H9 (cell line): ENCODE data around the gene ACSM3. TPM values are rescaled to one million over a fixed set of nuclear protein-coding genes. Genes with fewer than 3 reads are reported as not detected.

ENCODE experiments used
- DNase-seq: peaks from one replicate; pipeline ENCODE4 v3.0.0-alpha.2; 2017
- H2AFZ ChIP-seq: one replicate; pipeline ENCODE4 v1.6.1; 2013; ENCODE audit warnings: mild to moderate bottlenecking, low read length, control low read depth, moderate library complexity
- H2AK5ac ChIP-seq: 2 replicates; pipeline ENCODE4 v1.6.1; 2013; ENCODE audit warnings: low read length, control low read depth, mixed read lengths; ENCODE audit not compliant: insufficient read length
- H2BK120ac ChIP-seq: one replicate; pipeline ENCODE4 v1.6.1; 2013; ENCODE audit warnings: low read depth, mild to moderate bottlenecking, low read length, control low read depth, inconsistent platforms; ENCODE audit not compliant: poor library complexity, severe bottlenecking
- H2BK12ac ChIP-seq: 2 replicates; pipeline ENCODE4 v1.6.1; 2013; ENCODE audit warnings: low read length, control low read depth, mixed read lengths, low read depth; ENCODE audit not compliant: insufficient read length
- H2BK15ac ChIP-seq: 2 replicates; pipeline ENCODE4 v1.6.1; 2013; ENCODE audit warnings: low read depth, low read length, control low read depth
- H2BK20ac ChIP-seq: one replicate; pipeline ENCODE4 v1.6.1; 2013; ENCODE audit warnings: low read depth, mild to moderate bottlenecking, low read length, control low read depth, inconsistent platforms; ENCODE audit not compliant: poor library complexity, severe bottlenecking
- H2BK5ac ChIP-seq: 2 replicates; pipeline ENCODE4 v1.6.1; 2013; ENCODE audit warnings: low read length, control low read depth, mixed read lengths; ENCODE audit not compliant: insufficient read length
- H3K14ac ChIP-seq: 2 replicates; pipeline ENCODE4 v1.6.1; 2013; ENCODE audit warnings: low read length, control low read depth; ENCODE audit not compliant: insufficient read depth
- H3K18ac ChIP-seq: 2 replicates; pipeline ENCODE4 v1.6.1; 2013; ENCODE audit warnings: low read depth, mild to moderate bottlenecking, mixed read lengths, low read length, control low read depth; ENCODE audit not compliant: insufficient read length
- H3K23ac ChIP-seq: 2 replicates; pipeline ENCODE4 v1.6.1; 2013; ENCODE audit warnings: low read length, control low read depth, mixed read lengths, low read depth; ENCODE audit not compliant: insufficient read length
- H3K23me2 ChIP-seq: 2 replicates; pipeline ENCODE4 v1.6.1; 2013; ENCODE audit warnings: low read depth, mild to moderate bottlenecking, mixed read lengths, low read length, control low read depth; ENCODE audit not compliant: insufficient read length, poor library complexity, severe bottlenecking
- H3K27ac ChIP-seq: 2 replicates; pipeline ENCODE4 v1.5.1; 2013; ENCODE audit warnings: low read length, control low read depth, mixed read lengths, low read depth; ENCODE audit not compliant: insufficient read length
- H3K27me3 ChIP-seq: 2 replicates; pipeline ENCODE4 v1.6.1; 2013; ENCODE audit warnings: low read length, control low read depth, inconsistent platforms; ENCODE audit not compliant: insufficient read depth
- H3K4ac ChIP-seq: 2 replicates; pipeline ENCODE4 v1.6.1; 2013; ENCODE audit warnings: low read depth, mild to moderate bottlenecking, control low read depth, inconsistent platforms, low read length, moderate library complexity
- H3K4me1 ChIP-seq: 2 replicates; pipeline ENCODE4 v1.6.1; 2013; ENCODE audit warnings: low read length, control low read depth, inconsistent platforms; ENCODE audit not compliant: insufficient read depth
- H3K4me2 ChIP-seq: 2 replicates; pipeline ENCODE4 v1.6.1; 2013; ENCODE audit warnings: low read length, control low read depth, mixed read lengths; ENCODE audit not compliant: insufficient read length, insufficient read depth
- H3K56ac ChIP-seq: 2 replicates; pipeline ENCODE4 v1.6.1; 2013; ENCODE audit warnings: low read depth, mild to moderate bottlenecking, mixed read lengths, low read length, control low read depth; ENCODE audit not compliant: insufficient read length
- H3K79me1 ChIP-seq: 2 replicates; pipeline ENCODE4 v1.6.1; 2013; ENCODE audit warnings: low read depth, mild to moderate bottlenecking, moderate library complexity, low read length, control low read depth, inconsistent platforms; ENCODE audit not compliant: insufficient read depth, poor library complexity, severe bottlenecking
- H3K79me2 ChIP-seq: 2 replicates; pipeline ENCODE4 v1.6.1; 2013; ENCODE audit warnings: low read length, control low read depth, inconsistent platforms; ENCODE audit not compliant: insufficient read depth
- H3K9ac ChIP-seq: 2 replicates; pipeline ENCODE4 v1.6.1; 2013; ENCODE audit warnings: low read length, control low read depth, mixed read lengths; ENCODE audit not compliant: insufficient read length; ENCODE audit errors: extremely low read depth
- H3K9me3 ChIP-seq: one replicate; pipeline ENCODE4 v1.6.1; 2013; ENCODE audit warnings: low read depth, low read length, inconsistent platforms; ENCODE audit not compliant: control insufficient read depth
- H3T11ph ChIP-seq: one replicate; pipeline ENCODE4 v1.6.1; 2013; ENCODE audit warnings: mild to moderate bottlenecking, low read length, control low read depth, inconsistent platforms
- H4K20me1 ChIP-seq: one replicate; pipeline ENCODE4 v1.6.1; 2013; ENCODE audit not compliant: control insufficient read depth, insufficient read length, insufficient read depth
- H4K5ac ChIP-seq: 2 replicates; pipeline ENCODE4 v1.6.1; 2013; ENCODE audit warnings: low read depth, mild to moderate bottlenecking, mixed read lengths, low read length, control low read depth; ENCODE audit not compliant: insufficient read length
- H4K8ac ChIP-seq: replicated peaks from 2 replicates; pipeline ENCODE4 v1.6.1; 2013; ENCODE audit warnings: low read length, control low read depth, mixed read lengths, low read depth; ENCODE audit not compliant: insufficient read length
- H4K91ac ChIP-seq: 2 replicates; pipeline ENCODE4 v1.6.1; 2013; ENCODE audit warnings: low read depth, mild to moderate bottlenecking, moderate library complexity, mixed read lengths, low read length, control low read depth; ENCODE audit not compliant: insufficient read length
- H3K27ac Mint-ChIP-seq, 3 experiments: 2 replicates in 2 of 3; 3 replicates in 1 of 3; pipeline ENCODE4 v1.8.0; 2020 to 2021; ENCODE audit warnings: mixed read lengths in 3 of 3, mild to moderate bottlenecking in 1 of 3, moderate library complexity in 1 of 3
- H3K27me3 Mint-ChIP-seq: 2 replicates; pipeline ENCODE4 v1.8.0; 2021; ENCODE audit warnings: low read depth, mild to moderate bottlenecking, moderate library complexity, mixed read lengths
- H3K36me3 Mint-ChIP-seq, 3 experiments: 2 replicates in 2 of 3; 3 replicates in 1 of 3; pipeline ENCODE4 v1.8.0; 2020 to 2021; ENCODE audit warnings: low read depth in 3 of 3, mixed read lengths in 3 of 3; ENCODE audit not compliant: insufficient read depth in 1 of 3
- H3K4me1 Mint-ChIP-seq, 2 experiments: 2 replicates each; pipeline ENCODE4 v1.8.0; 2020; ENCODE audit warnings: mixed read lengths in 2 of 2
- H3K4me3 Mint-ChIP-seq, 2 experiments: 2 replicates in 1 of 2; 3 replicates in 1 of 2; pipeline ENCODE4 v1.8.0; 2020 to 2021; ENCODE audit warnings: mild to moderate bottlenecking in 2 of 2, mixed read lengths in 2 of 2, moderate library complexity in 1 of 2
- H3K9me3 Mint-ChIP-seq, 2 experiments: 2 replicates in 1 of 2; 3 replicates in 1 of 2; pipeline ENCODE4 v1.8.0; 2020; ENCODE audit warnings: mild to moderate bottlenecking in 2 of 2, mixed read lengths in 2 of 2, moderate library complexity in 1 of 2
- CTCF ChIP-seq: fragments of 200-600 bp; sonication (generic); conservative IDR thresholded peaks from 3 replicates; pipeline ENCODE4 v1.8.0; 2021; ENCODE audit warnings: antibody characterized with exemption, mild to moderate bottlenecking
- WGBS: extraction: QIAGEN DNeasy Blood & Tissue Kit; methylation state at CpG from one replicate; pipeline ENCODE4 v1.1.7; 2013; ENCODE audit warnings: missing lambda C conversion rate, low lambda C conversion rate, mixed read lengths; ENCODE audit not compliant: insufficient read length; ENCODE audit errors: extremely low coverage; 5-methylcytosine and 5-hydroxymethylcytosine counted together
- total RNA-seq: library from RNA; stranded (reverse); gene quantifications from 2 replicates; pipeline ENCODE4 v1.2.1, GENCODE V29; 2021

ACSM3 gene
- total RNA-seq, 1 experiment from 2014 or later = 3.1 TPM

GRCh38 chr16:20735490-20735889 is 28.3 kb upstream of the ACSM3 start:
- no peak overlapping the region for H4K8ac ChIP-seq
- H2BK12ac ChIP-seq = no peak overlapping the region
- H3K4me1 Mint-ChIP-seq = peaks cover 3 to 4% of the 10 kb centered on the region in 2 experiments
- no peak overlapping the region for H2AK5ac ChIP-seq
- H3K4me1 ChIP-seq = no peaks in the 10 kb centered on the region
- H2AFZ ChIP-seq = no peak overlapping the region
- H3T11ph ChIP-seq = no peak overlapping the region
- H3K36me3 Mint-ChIP-seq = peaks cover 17 to 41% (median 39%) of the 10 kb centered on the region in 3 experiments; a peak in 6 of 7 replicates
- H3K27me3 ChIP-seq = no peaks in the 10 kb centered on the region
- no peaks in the 10 kb centered on the region for H4K20me1 ChIP-seq
- no peak overlapping the region for H3K27ac Mint-ChIP-seq
- H2BK120ac ChIP-seq = no peak overlapping the region
- H2BK15ac ChIP-seq = no peak overlapping the region
- no peak overlapping the region for H3K27ac ChIP-seq
- H3K23me2 ChIP-seq = no peaks in the 10 kb centered on the region
- H3K14ac ChIP-seq = no peak overlapping the region
- no CpG with 5 or more reads among the region's 1 CpG for WGBS
- no peak for TF ChIP-seq CTCF
- H3K23ac ChIP-seq = no peak overlapping the region
- no peaks in the 10 kb centered on the region for H3K9me3 ChIP-seq
- no peak overlapping the region for H2BK20ac ChIP-seq
- H3K4me3 Mint-ChIP-seq = no peak overlapping the region
- no peak overlapping the region for H3K18ac ChIP-seq
- H3K9ac ChIP-seq = no peak overlapping the region
- no peaks in the 10 kb centered on the region for H3K79me1 ChIP-seq
- H3K56ac ChIP-seq = no peak overlapping the region
- H3K4ac ChIP-seq = no peak overlapping the region
- H3K4me2 ChIP-seq = no peak overlapping the region
- DNase-seq = no peak
- no peaks in the 10 kb centered on the region for H3K9me3 Mint-ChIP-seq
- no peak overlapping the region for H4K5ac ChIP-seq
- H2BK5ac ChIP-seq = no peak overlapping the region
- H3K79me2 ChIP-seq = peaks cover 4% of the 10 kb centered on the region; the same call in 1 of the 2 replicates
- H4K91ac ChIP-seq = no peak overlapping the region
- H3K27me3 Mint-ChIP-seq = no peaks in the 10 kb centered on the region; the same call in 1 of the 2 replicates
